Ramos (cell line): Measurements from ENCODE around the gene LYL1.

Source experiments
- in situ Hi-C: fragments of 300-500 bp; cut with MboI; formaldehyde crosslinking; loops from one replicate; pipeline ENCODE4 v1.14.3; 2022; ENCODE audit warnings: low sequenced_read_pairs; ENCODE audit not compliant: unreplicated experiment

Gene LYL1

DNA sequence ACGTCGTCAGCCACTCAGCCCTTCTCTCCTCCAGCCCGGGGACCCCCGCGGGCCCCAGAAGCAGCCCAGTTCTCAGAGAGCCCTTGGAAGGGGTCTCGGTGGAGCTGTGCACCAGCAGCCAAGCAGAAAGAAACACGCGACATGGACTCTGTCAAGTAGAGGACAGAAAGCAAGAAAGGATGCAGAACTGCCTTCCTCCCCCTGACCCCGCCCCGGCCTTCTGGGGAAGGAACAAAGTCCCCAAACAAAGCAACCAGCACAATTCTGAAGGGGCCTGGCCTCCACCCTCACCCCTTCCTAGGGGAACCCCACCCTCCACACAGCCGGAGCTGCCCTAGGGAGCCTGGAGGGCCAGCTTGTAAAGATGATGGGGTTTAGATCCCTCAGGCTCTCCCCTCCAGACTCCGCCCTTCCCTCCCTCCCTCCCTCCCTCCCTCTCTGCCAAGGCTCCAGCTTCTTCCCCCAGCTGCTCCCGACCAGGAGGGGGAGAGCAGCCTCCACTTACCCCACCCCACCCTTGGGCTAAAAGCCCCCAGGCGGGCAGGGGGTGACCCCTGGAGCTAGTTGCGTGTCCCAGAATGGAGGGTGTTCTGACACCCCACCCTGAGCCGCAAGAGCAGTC lies 7.8 kb downstream of the LYL1 start:
- in situ Hi-C loops, result loop anchor here (5.0 kb wide), 1 partner anchor 113 kb away; no protein-coding TSS in a partner anchor

DNA sequence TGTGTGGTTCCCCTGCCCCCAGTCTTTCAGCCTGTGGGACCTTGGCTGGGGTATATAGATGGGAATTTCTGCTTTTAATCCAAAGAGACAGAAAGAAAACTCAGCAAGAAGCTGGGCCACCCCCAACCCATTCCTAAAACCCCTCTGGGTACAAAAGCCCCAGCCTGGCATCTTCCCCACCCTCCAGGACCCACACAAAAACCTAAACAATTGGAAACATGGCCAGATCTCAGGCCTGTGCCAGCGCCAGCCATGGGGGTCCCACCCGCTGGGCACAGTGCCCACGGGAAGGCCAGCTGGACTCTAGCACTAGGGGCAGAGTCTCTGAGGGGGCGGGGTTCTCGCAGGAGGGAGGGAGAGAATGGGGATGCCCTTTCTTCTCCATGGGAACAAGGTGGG lies 8.6 kb downstream of the LYL1 start:
- in situ Hi-C loops, result loop anchor here (5.0 kb wide), 1 partner anchor 112 kb away; no protein-coding TSS in a partner anchor

DNA sequence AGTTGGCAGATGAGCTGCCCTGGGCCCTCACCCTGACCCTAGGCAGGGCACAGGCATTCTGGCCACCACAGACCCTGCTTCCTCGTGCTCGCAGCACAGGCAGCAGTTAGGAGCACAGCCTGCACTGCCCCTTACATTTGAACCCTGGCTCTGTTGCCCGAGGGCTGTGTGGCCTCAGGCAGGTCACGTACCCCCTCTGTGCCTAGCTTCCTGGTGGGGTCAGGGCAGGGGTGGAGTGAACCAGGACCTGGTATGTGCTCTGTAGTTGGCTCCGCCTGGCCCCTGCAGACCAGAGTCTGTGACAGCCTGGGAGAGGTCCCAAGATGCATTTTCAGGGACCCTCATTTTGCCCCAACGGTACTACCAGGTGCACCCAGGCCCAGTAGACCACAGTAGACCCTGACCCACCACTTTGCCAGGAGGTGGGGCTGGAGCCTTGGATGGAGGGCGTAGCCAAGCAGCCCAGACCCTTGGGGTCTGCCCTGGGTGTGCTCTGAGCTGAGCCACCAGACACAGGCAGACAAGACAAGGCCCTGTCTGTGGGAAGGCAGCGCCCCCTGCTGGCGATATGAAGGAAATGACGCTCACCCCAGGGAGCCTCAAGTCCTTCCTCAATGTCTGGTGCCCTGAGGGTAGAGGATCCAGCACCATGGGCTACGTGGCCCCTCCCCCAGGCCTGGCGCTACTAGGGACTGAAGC lies 9.1 kb downstream of the LYL1 start:
- in situ Hi-C loops, result loop anchor here (5.0 kb wide), 1 partner anchor 111 kb away; no protein-coding TSS in a partner anchor

DNA sequence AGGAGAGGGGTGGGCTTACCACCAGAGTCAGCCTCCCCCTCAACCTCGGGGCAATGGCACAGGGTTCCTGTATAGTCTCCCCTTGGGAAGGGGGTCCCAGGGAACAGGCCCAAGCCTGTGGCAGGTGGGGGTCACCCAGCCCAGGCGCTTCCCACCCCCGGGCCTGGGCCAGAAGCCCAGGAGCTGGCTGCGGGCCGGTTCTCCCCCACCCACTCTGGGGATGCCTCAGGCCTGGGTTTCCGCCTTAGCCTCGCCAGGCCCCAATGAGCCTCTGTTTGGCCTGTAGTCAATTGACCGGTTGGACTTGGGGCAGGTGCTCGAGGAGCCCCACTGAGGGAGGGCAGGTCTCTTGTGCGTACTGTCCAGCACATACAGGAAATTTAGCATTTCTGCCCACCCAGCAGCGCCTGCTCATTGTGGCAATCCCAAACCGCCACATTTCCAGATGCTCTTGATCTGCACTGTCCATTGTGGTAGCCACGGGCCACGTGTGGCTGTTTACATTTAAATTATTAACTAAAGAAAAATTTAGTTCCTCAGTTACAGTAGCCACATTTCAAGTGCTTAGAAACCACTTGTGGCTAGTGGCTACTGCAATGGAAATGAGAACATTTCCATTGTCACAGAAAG lies 9.9 kb downstream of the LYL1 start:
- in situ Hi-C loops, result loop anchor here (5.0 kb wide), 1 partner anchor 110 kb away; no protein-coding TSS in a partner anchor

DNA sequence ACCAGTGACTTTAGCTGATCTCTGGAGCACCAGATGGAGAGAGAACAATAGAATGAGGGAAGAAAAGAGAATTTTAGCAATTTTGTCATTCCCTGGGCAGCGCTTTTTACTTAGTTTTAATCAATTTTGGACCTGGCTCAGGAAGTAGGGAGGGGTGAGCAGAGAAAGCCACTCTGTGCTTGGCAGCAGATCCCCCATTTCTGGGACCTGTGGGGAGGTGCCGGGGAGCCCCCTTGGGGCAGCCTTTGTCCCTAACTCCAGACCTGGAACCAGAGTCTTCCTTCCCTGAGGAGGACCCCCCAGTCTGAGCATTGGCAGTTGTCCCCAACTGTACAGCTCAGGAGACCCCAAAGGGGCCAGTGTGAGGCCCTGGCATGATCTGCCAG lies 10.5 kb downstream of the LYL1 start:
- in situ Hi-C loops, result loop anchor here (5.0 kb wide), 1 partner anchor 110 kb away; no protein-coding TSS in a partner anchor

DNA sequence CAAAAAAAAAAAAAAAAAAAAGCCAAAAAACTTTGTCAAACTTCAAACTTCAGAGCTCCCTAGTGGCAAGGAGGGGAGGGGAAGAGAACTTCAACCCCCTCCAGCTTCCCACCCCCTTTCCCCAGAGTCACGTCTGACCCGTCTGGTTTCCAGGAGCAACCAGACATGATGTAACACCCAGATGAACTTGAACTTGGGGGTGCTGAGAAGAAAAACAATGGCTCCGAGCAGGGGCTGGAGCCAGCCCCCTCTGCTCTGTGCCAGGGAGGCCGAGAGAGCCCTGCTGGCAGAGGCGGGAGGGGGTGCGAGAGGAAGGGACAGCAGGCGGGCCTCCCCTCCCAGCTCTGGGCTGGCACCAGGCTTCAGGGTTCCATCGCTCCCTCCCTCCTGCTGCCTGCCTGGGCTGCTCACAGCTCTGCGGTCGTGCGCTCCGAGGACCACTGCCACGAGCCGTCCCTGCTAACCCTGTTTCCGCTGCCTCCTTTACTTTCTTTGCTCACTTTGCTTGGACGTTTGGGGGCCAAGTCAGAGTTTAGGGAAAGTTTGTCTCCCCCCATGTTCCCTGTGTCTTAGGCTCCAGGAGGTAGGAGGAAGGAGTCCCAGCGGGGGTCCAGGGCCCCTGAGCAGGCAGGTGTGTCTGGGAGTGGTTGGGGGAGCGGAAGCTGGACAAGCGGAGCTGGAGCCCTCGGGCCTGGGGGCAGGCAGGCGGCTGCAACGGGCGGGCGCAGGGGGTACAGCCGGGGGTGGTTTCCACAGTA lies 11.1 kb downstream of the LYL1 start:
- in situ Hi-C loops, result loop anchor here (5.0 kb wide), 1 partner anchor 109 kb away; no protein-coding TSS in a partner anchor

DNA sequence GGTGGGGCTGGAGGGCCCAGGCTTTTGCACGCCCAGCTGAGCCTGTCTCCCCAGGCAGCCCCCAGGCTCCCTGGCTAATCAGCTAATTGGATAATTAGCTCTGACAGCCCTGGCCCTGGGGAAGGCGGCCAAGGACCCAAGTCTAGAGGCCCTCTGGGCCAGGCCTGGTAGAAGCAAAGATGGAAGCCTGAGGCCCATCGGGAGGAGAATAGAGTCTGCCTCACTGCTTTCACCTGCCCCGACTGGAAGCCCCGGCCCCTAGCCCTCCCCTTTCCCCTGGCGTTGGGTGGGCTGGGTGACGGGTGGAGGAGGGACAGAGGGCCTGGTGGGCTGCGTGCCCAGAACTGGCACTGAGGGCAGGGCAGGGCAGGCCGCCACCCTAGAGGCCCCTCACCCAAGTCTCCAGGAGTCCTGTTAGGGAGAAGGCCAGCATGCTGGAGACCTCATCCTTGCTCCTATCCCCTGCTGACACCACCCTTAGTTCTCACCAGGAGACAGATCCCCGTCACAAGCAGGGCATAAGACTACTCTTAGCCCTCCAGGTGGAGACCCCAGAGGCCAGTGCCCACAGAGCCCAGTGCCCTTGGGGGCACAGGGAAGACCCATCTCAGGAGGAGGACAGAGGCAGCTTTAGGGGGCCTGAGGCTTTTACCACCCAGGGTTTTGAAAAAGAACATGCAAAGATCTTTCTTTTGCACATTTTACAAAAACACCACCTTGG lies 12.0 kb downstream of the LYL1 start:
- in situ Hi-C loops, result loop anchor here (5.0 kb wide), 1 partner anchor 108 kb away; no protein-coding TSS in a partner anchor

DNA sequence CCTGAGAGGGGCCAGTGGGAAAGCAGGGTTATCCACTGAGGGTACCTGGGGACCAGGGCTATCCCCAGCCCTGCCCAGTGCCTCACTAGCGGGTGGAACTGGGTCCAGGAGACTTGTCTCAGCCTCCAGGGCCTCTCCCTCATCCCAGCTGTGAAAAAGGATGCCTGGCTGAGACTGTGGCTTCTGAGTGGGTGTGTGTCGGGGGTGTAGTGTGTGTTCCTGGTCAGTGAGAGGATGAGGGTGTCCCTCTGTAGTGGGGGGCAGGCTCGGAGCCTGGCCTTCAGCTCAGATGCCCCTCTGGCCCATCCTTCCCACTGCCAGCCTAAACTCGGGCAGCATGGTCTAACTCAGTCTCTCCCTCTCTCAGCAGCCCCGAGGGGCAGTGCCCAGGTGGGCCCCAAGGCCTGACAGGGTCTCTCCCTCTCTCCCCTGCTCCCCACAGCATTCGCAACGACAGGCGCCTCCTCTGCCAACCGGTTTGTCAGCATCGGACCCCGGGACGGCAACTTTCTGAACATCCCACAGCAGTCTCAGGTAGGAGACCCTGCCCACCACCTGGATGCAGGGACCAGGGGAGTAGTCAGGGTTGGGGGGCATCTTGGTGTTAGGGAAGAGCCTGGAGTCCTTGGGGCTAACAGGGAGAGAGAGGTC lies 12.7 kb downstream of the LYL1 start:
- in situ Hi-C loops, result loop anchor here (5.0 kb wide), 1 partner anchor 108 kb away; no protein-coding TSS in a partner anchor

DNA sequence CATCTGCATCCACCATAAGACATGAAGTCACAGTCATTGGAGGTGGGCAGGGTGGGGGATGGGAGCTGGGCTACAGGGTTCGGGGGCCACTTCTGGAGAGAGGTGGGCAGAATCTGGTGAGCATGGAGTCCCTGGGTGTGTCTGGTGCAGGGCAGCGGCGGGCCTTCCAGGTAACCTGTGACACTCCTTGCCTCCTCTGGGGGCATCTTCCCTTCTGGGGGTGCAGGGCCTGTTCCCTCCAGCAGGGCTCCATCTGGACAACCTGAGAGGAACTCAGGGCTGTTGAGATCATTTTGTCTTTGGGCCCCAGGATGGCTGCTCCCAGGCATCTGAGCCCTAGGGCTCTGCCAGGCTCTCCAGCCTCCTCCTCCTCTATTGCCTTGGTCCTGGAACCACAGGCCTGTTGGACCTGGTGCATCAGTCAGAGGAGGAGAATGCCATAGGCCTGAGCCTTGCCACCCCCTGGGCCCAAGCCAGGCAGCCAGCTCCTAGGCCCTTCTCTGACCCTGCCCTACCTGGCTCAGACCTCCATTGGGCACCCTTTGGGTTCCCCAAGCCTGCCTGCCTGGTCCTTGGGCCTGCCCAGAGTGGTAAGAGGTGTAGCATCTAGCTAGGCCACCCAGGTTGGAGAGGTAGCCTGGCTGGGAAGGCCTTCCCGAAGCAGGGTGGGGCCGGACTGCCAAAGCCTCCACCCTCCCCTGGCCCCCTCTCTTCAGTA lies 13.4 kb downstream of the LYL1 start:
- in situ Hi-C loops, result no loop called here

DNA sequence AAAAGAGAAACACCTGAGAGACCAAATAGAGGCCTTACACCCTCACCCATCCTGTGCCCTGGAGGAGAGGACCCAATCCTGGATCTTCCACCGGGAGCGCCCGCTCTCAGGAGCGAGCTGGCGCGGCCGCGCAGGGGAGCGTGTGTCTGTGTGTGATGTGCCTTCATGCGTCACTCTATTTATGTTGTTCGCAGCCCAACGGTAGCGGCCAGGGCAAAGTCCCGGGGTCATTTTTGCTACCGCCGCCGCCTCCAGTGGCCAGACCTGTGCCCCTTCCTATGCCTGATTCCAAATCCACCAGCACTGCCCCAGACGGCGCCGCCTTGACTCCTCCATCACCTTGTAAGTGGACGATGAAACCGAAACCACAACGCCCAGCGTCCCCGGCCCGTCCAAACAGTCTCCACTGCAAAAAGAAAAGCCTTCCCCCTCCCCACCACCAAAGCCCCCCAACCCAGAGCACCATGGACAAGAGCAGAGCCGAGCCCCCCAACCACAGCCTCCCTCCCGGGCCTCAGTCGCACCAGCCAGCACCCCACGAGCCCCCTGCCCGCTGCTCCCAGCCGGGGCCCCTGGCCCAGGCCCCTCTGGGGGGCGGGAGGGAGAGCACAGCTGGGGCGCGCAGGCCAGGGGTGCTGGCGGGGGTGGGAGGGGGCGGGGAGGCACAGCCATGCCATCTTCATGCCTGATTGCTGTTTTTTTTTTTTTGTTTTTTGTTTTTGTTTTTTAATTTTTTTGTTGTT lies 14.7 kb downstream of the LYL1 start:
- in situ Hi-C loops, result no loop called here

DNA sequence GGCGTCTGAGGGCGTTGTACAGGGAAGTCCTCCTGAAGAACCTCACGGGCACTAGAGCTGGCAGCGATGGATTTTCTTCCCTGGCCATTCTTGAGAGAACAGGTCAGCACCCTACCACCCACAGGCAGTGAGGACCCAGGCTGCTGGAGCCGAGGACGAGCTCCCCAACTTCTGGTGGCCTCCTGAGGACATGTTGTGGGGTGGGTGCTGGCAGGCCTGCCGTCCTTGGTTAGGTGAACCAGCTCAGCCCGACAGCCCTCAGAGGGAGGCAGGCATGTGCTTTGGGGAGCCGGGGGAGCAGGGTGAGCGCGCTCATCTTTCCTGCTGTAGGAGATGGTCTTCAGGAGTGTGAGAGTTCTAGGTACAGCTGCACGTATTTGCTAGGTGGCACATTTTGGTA lies 15.4 kb downstream of the LYL1 start:
- in situ Hi-C loops, result no loop called here

DNA sequence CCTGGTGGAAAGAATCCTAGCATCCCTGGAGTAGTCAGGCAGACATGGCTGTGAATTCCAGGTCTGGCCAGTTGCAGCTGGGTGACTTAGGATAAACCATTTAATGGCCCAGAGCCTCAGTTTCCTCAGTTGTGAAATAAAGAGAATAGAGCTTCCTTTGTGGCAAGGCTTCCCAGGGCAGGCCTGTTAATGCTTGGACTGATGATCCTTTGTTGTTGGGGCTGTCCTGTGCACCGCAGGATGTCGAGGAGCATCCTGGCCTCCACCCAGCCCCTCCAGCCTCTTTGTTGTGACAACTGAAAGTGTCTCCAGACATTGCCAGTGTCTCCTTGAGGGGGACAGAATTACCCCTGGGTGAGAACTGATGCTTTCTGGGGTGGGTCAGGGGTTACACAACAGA lies 16.3 kb downstream of the LYL1 start:
- in situ Hi-C loops, result no loop called here

DNA sequence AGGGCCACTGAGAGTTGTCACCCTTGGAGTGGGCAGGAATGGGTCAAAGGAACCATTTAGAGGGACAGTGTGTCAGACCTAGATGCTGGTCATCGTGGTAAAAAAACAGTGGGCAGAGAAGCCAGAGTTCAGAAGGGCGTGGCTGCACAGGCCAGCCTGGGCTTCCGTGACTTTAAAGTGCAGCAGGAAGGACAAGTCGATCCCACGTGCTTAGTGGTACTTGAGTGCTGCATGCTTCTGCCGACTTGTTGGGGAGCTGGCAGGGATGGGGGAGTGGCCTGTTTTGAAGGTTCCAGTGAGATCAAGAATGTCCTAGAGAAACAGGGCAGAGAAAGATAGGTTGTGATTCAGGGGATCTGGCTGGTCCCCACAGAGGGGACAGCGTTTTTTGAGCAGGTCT lies 17.0 kb downstream of the LYL1 start:
- in situ Hi-C loops, result no loop called here

DNA sequence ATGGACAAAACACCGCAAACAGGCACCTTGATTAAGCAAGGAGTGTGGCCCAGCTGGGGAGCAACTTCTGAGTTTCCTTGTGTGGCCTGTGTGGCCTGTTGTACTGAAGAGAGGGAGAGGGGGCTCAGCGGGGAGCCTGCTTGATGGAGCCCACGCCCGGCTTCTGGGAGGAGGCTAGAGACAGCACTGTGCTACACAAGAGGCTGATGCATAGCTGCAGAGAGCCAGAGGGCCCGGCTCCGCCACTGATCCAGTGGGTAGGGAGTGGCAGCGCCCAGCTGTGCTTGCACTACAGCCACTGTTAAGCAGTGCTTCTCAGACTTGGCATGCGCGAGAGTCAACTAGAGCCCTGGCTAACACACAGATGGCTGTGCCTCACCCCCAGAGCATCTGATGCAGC lies 19.0 kb downstream of the LYL1 start:
- in situ Hi-C loops, result no loop called here

DNA sequence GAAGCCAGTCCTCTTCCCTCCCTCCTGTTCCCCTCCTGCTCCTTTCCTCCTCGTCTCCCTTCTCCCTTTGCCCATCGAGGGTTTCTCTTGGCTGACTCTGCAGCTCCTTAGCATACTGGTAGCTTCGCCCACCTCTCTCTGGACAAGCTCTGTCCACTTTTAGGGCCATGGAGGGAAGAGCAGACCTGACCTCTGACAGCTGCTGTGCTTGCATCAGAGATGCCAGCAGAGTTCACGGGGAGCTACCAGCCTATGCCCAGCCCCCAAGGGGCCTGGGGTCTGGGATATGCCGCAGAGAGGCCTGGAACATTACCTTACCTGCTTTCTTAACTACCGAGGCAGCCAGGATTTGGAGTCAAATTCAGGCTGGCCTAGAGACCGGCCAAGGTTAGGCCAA lies 19.7 kb downstream of the LYL1 start:
- in situ Hi-C loops, result no loop called here

DNA sequence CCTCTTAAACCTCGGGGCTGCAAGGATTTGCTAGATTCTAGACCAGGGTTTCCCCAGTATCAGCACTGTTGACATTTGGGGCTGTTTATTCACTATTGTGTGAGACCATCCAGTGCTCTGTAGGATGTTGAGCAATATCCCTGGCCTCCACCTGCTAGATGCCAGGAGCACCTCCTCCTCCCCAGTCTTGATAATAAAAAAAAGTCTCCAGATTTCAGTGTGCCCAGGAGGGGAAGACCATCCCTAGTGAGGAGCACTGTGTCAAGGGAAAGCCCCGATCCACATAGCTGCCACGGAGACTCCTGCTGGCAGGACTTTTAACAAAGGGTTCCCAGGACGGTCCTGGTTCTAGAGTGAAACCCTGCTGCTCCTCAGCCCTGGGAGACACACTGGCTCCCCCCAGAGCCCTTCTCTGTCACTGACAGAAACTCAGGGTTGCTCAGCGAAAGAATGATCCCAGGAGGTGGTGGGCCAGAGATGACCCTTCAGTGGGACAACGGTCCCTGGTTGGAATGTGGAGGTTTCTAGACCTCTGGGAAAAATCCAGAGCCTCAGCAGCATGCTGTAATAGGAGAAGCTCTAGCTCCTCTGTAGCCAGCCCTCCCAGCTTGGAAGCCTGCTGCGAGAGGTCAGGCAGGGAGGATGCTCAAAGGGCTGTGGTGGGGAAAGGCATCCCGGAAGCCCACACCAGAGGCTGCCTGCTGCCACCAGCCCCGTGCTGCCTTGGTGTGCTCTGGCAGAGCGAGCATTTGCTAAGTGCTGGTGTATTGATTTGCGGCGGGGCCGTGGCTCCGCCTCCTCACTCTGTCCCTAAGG lies 20.3 kb downstream of the LYL1 start:
- in situ Hi-C loops, result no loop called here

DNA sequence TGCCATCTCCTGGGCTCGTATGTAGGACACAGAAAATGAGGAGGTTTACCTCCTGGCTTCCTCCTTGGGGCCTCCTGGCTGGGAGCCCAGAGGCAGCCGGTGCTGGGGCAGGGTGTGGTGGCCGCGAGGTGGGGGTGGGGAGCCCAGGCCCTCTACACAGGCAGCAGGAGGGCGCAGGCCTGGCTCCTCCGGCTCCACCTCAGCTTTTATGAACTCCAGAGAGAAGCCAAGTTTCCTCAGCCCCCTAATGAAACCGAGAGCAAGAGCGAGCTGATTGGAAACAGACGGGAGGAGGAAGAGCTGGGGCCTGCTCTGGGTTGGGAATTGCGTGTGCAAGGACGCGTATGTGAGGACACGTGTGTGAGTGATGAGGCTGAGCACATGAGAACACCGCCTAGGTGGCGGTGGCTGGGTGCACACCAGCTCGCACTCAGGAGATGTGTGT lies 23.1 kb downstream of the LYL1 start:
- in situ Hi-C loops, result no loop called here
